ENCODE results near the gene ADGRE2. TPM values are rescaled to one million over a fixed set of nuclear protein-coding genes. Genes with fewer than 3 reads are reported as not detected.

ADGRE2 gene
- total RNA-seq, 1 donor: 46.0 TPM

Small RNA genes lying within 50 kb of the gene (small RNA-seq; reads per million reads assigned to genes)
- not detected for gene AC005255.1

Other genes with a start within 250 kb of the ADGRE2 start
- gene TECR, start 249.0 kb downstream of the ADGRE2 start, total RNA-seq: 99.9 TPM
- 373 TPM for gene NDUFB7, start 206.5 kb downstream of the ADGRE2 start, total RNA-seq
- 0.81 TPM for gene CLEC17A, start 195.5 kb downstream of the ADGRE2 start, total RNA-seq
- under 0.01 TPM for gene ADGRE3, start 103.7 kb downstream of the ADGRE2 start, total RNA-seq
- gene ZNF333, start 88.5 kb downstream of the ADGRE2 start, total RNA-seq: 27.5 TPM
- gene OR7A5, start 56.6 kb upstream of the ADGRE2 start, total RNA-seq: under 0.01 TPM
- gene OR7C1, start 56.6 kb upstream of the ADGRE2 start, total RNA-seq: under 0.01 TPM
- gene OR7A10, start 70.4 kb upstream of the ADGRE2 start, total RNA-seq: under 0.01 TPM
- gene OR7A17, start 107.6 kb upstream of the ADGRE2 start, total RNA-seq: under 0.01 TPM
- not detected for gene OR7C2, start 162.9 kb upstream of the ADGRE2 start, total RNA-seq
- 15.3 TPM for gene SLC1A6, start 201.3 kb upstream of the ADGRE2 start, total RNA-seq